Activated B cell treated with CpG ODN at 0.5 μM for 24 hours (primary cell): ENCODE results near the gene BOD1L1. TPM values are rescaled to one million over a fixed set of nuclear protein-coding genes. Genes with fewer than 3 reads are reported as not detected.

ENCODE experiments used
- ATAC-seq: fragments of 200-7000 bp; cut with Tn5 transposase; one replicate; pipeline ENCODE4 v1.10.0; 2021; ENCODE audit warnings: low read depth, mild to moderate bottlenecking, moderate library complexity
- CTCF ChIA-PET: fragments of 350-600 bp; sonication (Branson Sonifier 250); formaldehyde crosslinking; loops from one replicate; lab custom pipeline; 2021; ENCODE audit warnings: antibody characterized with exemption; lab: Charles Lee
- POLR2A ChIA-PET: fragments of 350-600 bp; sonication (Branson Sonifier 250); formaldehyde crosslinking; loops from one replicate; lab custom pipeline; 2021; ENCODE audit warnings: antibody characterized with exemption; lab: Charles Lee
- DNase-seq: peaks from one replicate; pipeline ENCODE4 v3.0.0; 2022
- H3K27ac Mint-ChIP-seq: one replicate; pipeline ENCODE4 v1.8.0; 2020; ENCODE audit warnings: mixed read lengths
- H3K27me3 Mint-ChIP-seq: one replicate; pipeline ENCODE4 v1.8.0; 2021; ENCODE audit warnings: mixed read lengths
- H3K36me3 Mint-ChIP-seq: one replicate; pipeline ENCODE4 v1.8.0; 2021; ENCODE audit warnings: low read depth, mixed read lengths
- H3K4me1 Mint-ChIP-seq: one replicate; pipeline ENCODE4 v1.8.0; 2021; ENCODE audit warnings: mixed read lengths
- H3K4me3 Mint-ChIP-seq: one replicate; pipeline ENCODE4 v1.8.0; 2020; ENCODE audit warnings: mild to moderate bottlenecking, mixed read lengths
- H3K9me3 Mint-ChIP-seq: one replicate; pipeline ENCODE4 v1.8.0; 2020; ENCODE audit warnings: mixed read lengths
- intact Hi-C: fragments of 100-400 bp; cut with micrococcal nuclease; formaldehyde crosslinking; loops from one replicate; pipeline ENCODE4 v1.15.1; 2024
- total RNA-seq: library from RNA; stranded (reverse); gene quantifications from 2 replicates; pipeline ENCODE4 v1.2.3, GENCODE V29; 2022
- TF ChIP-seq, protein P1 (sequence below): fragments of 200-600 bp; IDR thresholded peaks from one replicate; pipeline ENCODE4 v1.8.0; 2022; ENCODE audit warnings: antibody characterized with exemption, mild to moderate bottlenecking

The BOD1L1 gene
- total RNA-seq, 1 donor from 2014 or later = 79.3 TPM

- H3K27me3 Mint-ChIP-seq = peaks cover 2% of the 10 kb centered on the region
- ATAC-seq (no peak), DNase-seq (no peak)
- intact Hi-C loops = no loop called here
- H3K4me1 Mint-ChIP-seq = no peaks in the 10 kb centered on the region
- H3K4me3 Mint-ChIP-seq = no peak overlapping the region
- no peak overlapping the region for H3K27ac Mint-ChIP-seq
- CTCF ChIA-PET = interaction anchor here (1.0 kb wide), 1 partner anchor 11 kb away, joined by 3 read pairs; no protein-coding TSS in a partner anchor
- TF ChIP-seq, protein P1, sequence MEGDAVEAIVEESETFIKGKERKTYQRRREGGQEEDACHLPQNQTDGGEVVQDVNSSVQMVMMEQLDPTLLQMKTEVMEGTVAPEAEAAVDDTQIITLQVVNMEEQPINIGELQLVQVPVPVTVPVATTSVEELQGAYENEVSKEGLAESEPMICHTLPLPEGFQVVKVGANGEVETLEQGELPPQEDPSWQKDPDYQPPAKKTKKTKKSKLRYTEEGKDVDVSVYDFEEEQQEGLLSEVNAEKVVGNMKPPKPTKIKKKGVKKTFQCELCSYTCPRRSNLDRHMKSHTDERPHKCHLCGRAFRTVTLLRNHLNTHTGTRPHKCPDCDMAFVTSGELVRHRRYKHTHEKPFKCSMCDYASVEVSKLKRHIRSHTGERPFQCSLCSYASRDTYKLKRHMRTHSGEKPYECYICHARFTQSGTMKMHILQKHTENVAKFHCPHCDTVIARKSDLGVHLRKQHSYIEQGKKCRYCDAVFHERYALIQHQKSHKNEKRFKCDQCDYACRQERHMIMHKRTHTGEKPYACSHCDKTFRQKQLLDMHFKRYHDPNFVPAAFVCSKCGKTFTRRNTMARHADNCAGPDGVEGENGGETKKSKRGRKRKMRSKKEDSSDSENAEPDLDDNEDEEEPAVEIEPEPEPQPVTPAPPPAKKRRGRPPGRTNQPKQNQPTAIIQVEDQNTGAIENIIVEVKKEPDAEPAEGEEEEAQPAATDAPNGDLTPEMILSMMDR = no peak
- H3K36me3 Mint-ChIP-seq = no peaks in the 10 kb centered on the region
- POLR2A ChIA-PET = no interaction called here
- H3K9me3 Mint-ChIP-seq = no peaks in the 10 kb centered on the region
Measured at GRCh38 chr4:13665701-13666660, 38.5 kb upstream of the BOD1L1 start.

GRCh38 chr4:13659341-13660070 is 32.0 kb upstream of the BOD1L1 start:
- TF ChIP-seq, protein P1 = no peak
- CTCF ChIA-PET = interaction anchor here (1.3 kb wide), 1 partner anchor 1798 kb away, joined by 3 read pairs; no protein-coding TSS in a partner anchor
- intact Hi-C loops = loop anchor here (10.0 kb wide), 5 partner anchors 465 to 1535 kb away; no protein-coding TSS in a partner anchor
- Mint-ChIP-seq H3K9me3 (no peaks in the 10 kb centered on the region), H3K4me3 (no peak overlapping the region), H3K27ac (no peak overlapping the region), H3K27me3 (no peaks in the 10 kb centered on the region), H3K4me1 (peaks cover 13% of the 10 kb centered on the region), H3K36me3 (no peaks in the 10 kb centered on the region)
- ATAC-seq (no peak), DNase-seq (no peak)
- POLR2A ChIA-PET = no interaction called here

DNA sequence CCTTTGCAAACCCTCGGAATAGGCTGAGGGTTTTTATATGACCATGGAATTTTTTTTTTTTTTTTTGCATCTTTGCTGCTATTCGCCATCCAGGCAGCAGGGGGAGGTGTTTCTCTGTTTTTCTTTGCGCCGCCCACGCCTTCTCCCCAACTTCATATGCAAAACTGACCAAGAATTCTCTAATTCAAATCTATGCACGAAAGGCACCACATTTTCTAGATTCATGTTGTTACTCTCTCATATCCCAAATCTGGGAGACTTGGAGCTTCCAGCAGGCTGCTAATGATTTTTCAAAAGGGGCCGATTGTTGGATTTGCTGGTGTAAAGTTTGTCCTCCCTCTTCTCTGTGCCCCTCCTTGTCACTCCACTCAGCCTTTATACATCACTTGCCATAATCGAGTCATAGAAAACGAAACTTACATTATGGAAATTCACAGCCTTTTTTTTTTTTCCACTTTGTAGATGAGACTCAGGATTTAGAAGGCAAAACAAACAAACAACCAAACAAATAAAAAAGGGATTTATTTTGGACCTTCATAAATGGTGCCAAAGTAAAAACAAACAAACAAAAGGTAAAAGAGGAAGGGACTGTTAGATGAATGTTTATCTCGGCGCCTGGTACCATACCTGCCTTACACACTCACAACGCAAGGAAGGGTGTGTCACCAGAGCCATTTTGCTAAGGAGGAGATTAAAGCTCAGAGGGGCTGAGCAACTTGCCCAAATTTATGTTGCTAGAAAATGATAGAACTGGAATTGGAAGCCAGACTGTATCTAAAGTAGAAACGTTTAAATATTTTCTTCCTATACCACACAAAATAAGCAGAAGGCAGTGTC is 29.3 kb upstream of the BOD1L1 start:
- H3K27me3 Mint-ChIP-seq = no peaks in the 10 kb centered on the region
- peaks cover 13% of the 10 kb centered on the region for H3K4me1 Mint-ChIP-seq
- TF ChIP-seq, protein P1 = peak; percentile 42
- H3K27ac Mint-ChIP-seq = peak overlapping the region; percentile 8
- peak; percentile 31 for DNase-seq
- peak overlapping the region; percentile 66 for H3K4me3 Mint-ChIP-seq
- no peaks in the 10 kb centered on the region for H3K36me3 Mint-ChIP-seq
- ChIA-PET CTCF (interaction anchor here (0.6 to 3.7 kb wide), 11 partner anchors 12 to 1993 kb away, joined by 3 to 21 read pairs (median 4); no protein-coding TSS in a partner anchor), POLR2A (no interaction called here)
- intact Hi-C loops = loop anchor here (1.0 to 10.0 kb wide), 11 partner anchors 468 to 1998 kb away; partner anchors contain the start of gene FBXL5
- H3K9me3 Mint-ChIP-seq = no peaks in the 10 kb centered on the region
- ATAC-seq = peak; percentile 45

DNA sequence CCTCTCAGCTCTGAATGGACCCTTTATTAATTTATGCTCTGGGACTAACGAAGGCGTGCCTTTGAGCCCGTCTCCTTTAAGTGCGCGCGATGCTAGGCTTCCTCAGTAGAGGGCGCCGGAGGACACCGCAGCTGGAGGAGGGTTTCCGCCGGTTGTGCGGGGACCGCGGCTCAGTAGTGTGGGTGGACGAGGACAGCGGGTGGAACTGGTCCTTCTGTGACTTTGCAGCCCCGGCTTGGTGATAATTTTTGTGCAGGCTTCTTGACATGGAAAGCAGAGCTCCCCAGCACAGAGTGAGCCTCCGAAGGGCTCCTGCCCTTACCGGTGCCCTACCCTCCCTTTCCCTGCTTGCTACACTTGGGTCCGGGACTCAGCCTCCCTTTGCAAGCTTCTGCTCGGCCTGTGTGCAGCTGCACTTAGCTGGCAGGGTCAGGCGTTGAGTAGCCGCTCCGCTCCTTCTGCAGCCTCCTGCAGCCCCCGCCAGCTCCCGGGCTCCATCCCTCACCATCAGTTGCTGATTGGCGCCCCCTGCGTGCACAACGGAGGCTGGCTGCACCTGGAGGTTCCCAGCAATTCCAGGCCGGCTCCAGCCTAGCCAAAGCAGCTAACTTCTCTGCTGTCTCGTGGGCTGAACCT is 26.8 kb upstream of the BOD1L1 start:
- Mint-ChIP-seq H3K36me3 (no peaks in the 10 kb centered on the region), H3K4me3 (peak overlapping the region; percentile 85), H3K4me1 (peaks cover 13% of the 10 kb centered on the region), H3K27me3 (peaks cover 6% of the 10 kb centered on the region), H3K27ac (no peak overlapping the region), H3K9me3 (no peaks in the 10 kb centered on the region)
- intact Hi-C loops = loop anchor here (1.0 to 10.0 kb wide), 9 partner anchors 27 to 1803 kb away; partner anchors contain the start of gene BOD1L1
- CTCF ChIA-PET = interaction anchor here (0.6 to 2.8 kb wide), 26 partner anchors 8 to 1804 kb away, joined by 3 to 21 read pairs (median 4); partner anchors contain the start of gene BOD1L1
- TF ChIP-seq, protein P1 = peak; percentile 43
- peak; percentile 93 for ATAC-seq
- DNase-seq = peak; percentile 71
- POLR2A ChIA-PET = interaction anchor here (1.5 kb wide), 1 partner anchor 43 kb away, joined by 4 read pairs; no protein-coding TSS in a partner anchor
